Muscle of leg (tissue), 11 donors: ENCODE data around the gene GPM6B. TPM values are rescaled to one million over a fixed set of nuclear protein-coding genes. Genes with fewer than 3 reads are reported as not detected.

ENCODE experiments used
- DNase-seq: peaks from one replicate; pipeline ENCODE4 v3.0.0; 2013
- H3K27ac ChIP-seq: one replicate; pipeline ENCODE4 v1.5.1; 2013; ENCODE audit warnings: mild to moderate bottlenecking, low read length, control low read depth
- H3K27me3 ChIP-seq: one replicate; pipeline ENCODE4 v1.6.1; 2013; ENCODE audit warnings: low read length; ENCODE audit not compliant: control insufficient read depth, insufficient read depth
- H3K36me3 ChIP-seq: one replicate; pipeline ENCODE4 v1.6.1; 2013; ENCODE audit warnings: low read length; ENCODE audit not compliant: control insufficient read depth, insufficient read depth
- H3K4me1 ChIP-seq: one replicate; pipeline ENCODE4 v1.6.1; 2013; ENCODE audit warnings: low read length; ENCODE audit not compliant: control insufficient read depth, insufficient read depth
- H3K4me3 ChIP-seq: one replicate; pipeline ENCODE4 v1.5.1; 2013; ENCODE audit warnings: low read length, control low read depth
- H3K9me3 ChIP-seq: replicated peaks from 2 replicates; pipeline ENCODE4 v1.6.1; 2013; ENCODE audit warnings: low read depth, low read length; ENCODE audit not compliant: control insufficient read depth
- WGBS: methylation state at CpG from one replicate; pipeline ENCODE4 v1.1.5; 2013; ENCODE audit warnings: missing lambda C conversion rate; ENCODE audit not compliant: insufficient coverage; 5-methylcytosine and 5-hydroxymethylcytosine counted together
- polyA plus RNA-seq, 8 donors: library from polyadenylated mRNA; unstranded; fragments of 120-200 nt; gene quantifications; one replicate each; pipeline versions ENCODE4 v1.2.1 to v1.2.3, GENCODE V29; 2013; ENCODE audit warnings: inconsistent platforms in 1 of 8, low replicate concordance in 1 of 8; ENCODE audit not compliant: insufficient read length in 8 of 8, insufficient read depth in 1 of 8
- total RNA-seq: library from RNA; stranded (reverse); fragments of 120-200 nt; gene quantifications from one replicate; pipeline ENCODE4 v1.2.4, GENCODE V29; 2013

GPM6B gene
- total and polyA plus RNA-seq, 9 donors: 15.5 to 40.7 (median 18.1) TPM

DNA sequence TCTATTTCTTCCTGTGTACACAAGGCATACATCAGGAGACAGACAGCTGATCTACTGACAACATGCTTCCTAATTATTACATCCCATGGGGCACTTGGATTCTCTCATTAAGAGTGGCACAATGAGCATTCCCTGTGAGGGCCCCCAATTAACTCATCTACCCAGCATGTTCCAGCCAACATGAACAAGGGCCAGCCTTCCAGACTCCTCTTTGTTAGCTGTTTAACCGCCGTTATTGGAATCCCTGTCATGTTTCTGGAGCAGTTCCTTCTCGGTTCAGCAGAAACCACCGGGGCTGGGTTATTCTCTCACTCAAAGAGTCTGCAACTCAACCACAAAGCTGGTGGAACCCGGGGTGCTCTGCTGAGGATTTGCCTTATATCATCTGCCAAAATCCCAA is 9.9 kb upstream of the GPM6B start:
- WGBS: 85% methylated on average over 5 of the region's 5 CpGs

GRCh38 chrX:13825178-13825762 is 8.4 kb upstream of the GPM6B start:
- WGBS: 63% methylated on average over 5 of the region's 6 CpGs
- Histone ChIP-seq H3K4me1 (peaks cover 4% of the 10 kb centered on the region), H3K27me3 (peaks cover 39% of the 10 kb centered on the region), H3K4me3 (no peak overlapping the region), H3K36me3 (no peaks in the 10 kb centered on the region), H3K27ac (no peak overlapping the region), H3K9me3 (no peaks in the 10 kb centered on the region)
- DNase-seq: peak; percentile 19

More for the DNA sequence above, 9.9 kb upstream of the GPM6B start:
- no peaks in the 10 kb centered on the region for H3K36me3 ChIP-seq
- H3K4me1 ChIP-seq: peaks cover 4% of the 10 kb centered on the region
- H3K4me3 ChIP-seq: no peak overlapping the region
- DNase-seq: no peak
- no peaks in the 10 kb centered on the region for H3K9me3 ChIP-seq
- H3K27ac ChIP-seq: no peak overlapping the region
- H3K27me3 ChIP-seq: peaks cover 44% of the 10 kb centered on the region

GRCh38 chrX:13824746-13825145 is 7.9 kb upstream of the GPM6B start:
- H3K4me1 ChIP-seq: peaks cover 4% of the 10 kb centered on the region
- no peak for DNase-seq
- 67% methylated on average over 1 of the region's 6 CpGs for WGBS
- no peaks in the 10 kb centered on the region for H3K9me3 ChIP-seq
- H3K27me3 ChIP-seq: peaks cover 41% of the 10 kb centered on the region
- no peaks in the 10 kb centered on the region for H3K36me3 ChIP-seq
- no peak overlapping the region for H3K4me3 ChIP-seq
- H3K27ac ChIP-seq: no peak overlapping the region

GRCh38 chrX:13821738-13822137 is 4.8 kb upstream of the GPM6B start:
- 75% methylated on average over 3 of the region's 6 CpGs for WGBS
- H3K36me3 ChIP-seq: no peaks in the 10 kb centered on the region
- H3K27ac ChIP-seq: no peak overlapping the region
- H3K27me3 ChIP-seq: peaks cover 26% of the 10 kb centered on the region
- no peak for DNase-seq
- peaks cover 4% of the 10 kb centered on the region for H3K4me1 ChIP-seq
- no peak overlapping the region for H3K4me3 ChIP-seq
- H3K9me3 ChIP-seq: no peaks in the 10 kb centered on the region

DNA sequence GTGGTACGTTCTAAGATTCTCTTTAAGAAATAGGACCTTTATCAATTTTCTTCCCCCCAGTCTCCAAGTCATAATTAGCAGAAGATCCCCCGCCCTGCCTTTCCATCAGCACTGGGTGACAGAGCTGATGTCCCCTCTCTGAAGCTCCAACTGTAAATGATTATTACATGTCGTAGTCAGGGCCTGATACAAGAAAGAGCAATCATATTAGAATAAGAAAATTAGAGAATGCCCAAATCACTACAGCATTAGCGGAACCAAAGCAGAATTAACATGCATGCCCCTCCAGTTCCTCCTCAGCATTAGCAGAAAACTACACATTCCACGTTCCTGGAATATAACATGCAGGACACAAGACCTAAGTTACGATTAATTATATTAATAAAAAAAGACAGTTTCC is 717 bp downstream of the GPM6B start:
- no peaks in the 10 kb centered on the region for H3K36me3 ChIP-seq
- no peak overlapping the region for H3K4me3 ChIP-seq
- WGBS: no CpG with 5 or more reads among the region's 6 CpGs
- H3K27ac ChIP-seq: no peak overlapping the region
- H3K27me3 ChIP-seq: peaks cover 18% of the 10 kb centered on the region
- no peak for DNase-seq
- H3K4me1 ChIP-seq: no peaks in the 10 kb centered on the region
- H3K9me3 ChIP-seq: no peaks in the 10 kb centered on the region

DNA sequence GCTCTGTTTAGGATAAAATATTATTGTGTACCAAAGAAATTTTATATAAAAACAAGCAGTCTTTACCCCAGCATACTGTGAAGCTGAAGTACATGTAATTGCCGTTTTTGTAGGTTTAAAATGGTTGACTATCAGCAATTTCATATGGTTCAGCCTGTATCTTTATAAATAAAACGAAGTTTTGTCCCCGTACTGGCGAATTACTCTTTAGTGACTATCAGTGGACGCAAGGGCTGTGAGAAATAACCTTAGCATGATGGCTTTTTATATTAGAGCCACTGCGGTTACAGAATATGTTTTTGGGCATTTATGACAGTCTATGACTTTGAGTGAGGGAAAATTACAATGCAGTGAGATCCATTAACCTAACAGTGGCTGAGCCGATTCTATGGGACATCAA is 1.2 kb downstream of the GPM6B start:
- no peak for DNase-seq
- no peaks in the 10 kb centered on the region for H3K9me3 ChIP-seq
- peaks cover 18% of the 10 kb centered on the region for H3K27me3 ChIP-seq
- 84% methylated on average over 4 of the region's 7 CpGs for WGBS
- no peaks in the 10 kb centered on the region for H3K36me3 ChIP-seq
- no peak overlapping the region for H3K4me3 ChIP-seq
- no peak overlapping the region for H3K27ac ChIP-seq
- no peaks in the 10 kb centered on the region for H3K4me1 ChIP-seq

GRCh38 chrX:13808865-13809264 is 8.0 kb downstream of the GPM6B start:
- H3K9me3 ChIP-seq: no peaks in the 10 kb centered on the region
- no peaks in the 10 kb centered on the region for H3K36me3 ChIP-seq
- DNase-seq: no peak
- H3K27me3 ChIP-seq: peaks cover 18% of the 10 kb centered on the region
- H3K4me1 ChIP-seq: no peaks in the 10 kb centered on the region
- H3K27ac ChIP-seq: no peak overlapping the region
- no peak overlapping the region for H3K4me3 ChIP-seq

GRCh38 chrX:13808293-13808692 is 8.6 kb downstream of the GPM6B start:
- H3K27me3 ChIP-seq: peaks cover 19% of the 10 kb centered on the region
- 50% methylated on average over 2 of the region's 4 CpGs for WGBS
- H3K4me3 ChIP-seq: no peak overlapping the region

DNA sequence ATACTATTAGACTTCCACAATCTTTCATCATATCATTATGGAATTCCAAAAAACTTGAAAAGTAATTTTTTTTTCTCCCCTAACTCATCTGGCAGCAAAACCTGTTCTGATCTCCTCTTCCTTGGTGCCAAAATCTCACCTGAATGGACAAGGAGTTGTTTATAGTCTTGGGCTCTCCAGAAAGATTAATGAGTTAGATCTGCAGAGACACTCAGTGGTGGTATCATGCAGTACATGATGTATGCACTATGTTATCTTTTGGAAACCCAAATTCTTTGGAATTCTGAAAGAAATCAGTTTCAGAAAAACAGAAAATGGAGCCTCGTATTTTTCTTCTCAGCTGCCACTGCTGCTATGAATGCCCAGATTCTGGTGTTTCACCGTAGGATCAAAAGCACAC is 11.7 kb downstream of the GPM6B start:
- Histone ChIP-seq H3K27me3 (peaks cover 27% of the 10 kb centered on the region), H3K9me3 (peaks cover 1% of the 10 kb centered on the region), H3K4me1 (no peaks in the 10 kb centered on the region), H3K4me3 (no peak overlapping the region), H3K36me3 (no peaks in the 10 kb centered on the region), H3K27ac (no peak overlapping the region)
- no peak for DNase-seq
- no CpG with 5 or more reads among the region's 2 CpGs for WGBS

More at GRCh38 chrX:13808293-13808692, 8.6 kb downstream of the GPM6B start:
- Histone ChIP-seq H3K36me3 (no peaks in the 10 kb centered on the region), H3K9me3 (no peaks in the 10 kb centered on the region), H3K27ac (no peak overlapping the region), H3K4me1 (no peaks in the 10 kb centered on the region)
- DNase-seq: no peak

DNA sequence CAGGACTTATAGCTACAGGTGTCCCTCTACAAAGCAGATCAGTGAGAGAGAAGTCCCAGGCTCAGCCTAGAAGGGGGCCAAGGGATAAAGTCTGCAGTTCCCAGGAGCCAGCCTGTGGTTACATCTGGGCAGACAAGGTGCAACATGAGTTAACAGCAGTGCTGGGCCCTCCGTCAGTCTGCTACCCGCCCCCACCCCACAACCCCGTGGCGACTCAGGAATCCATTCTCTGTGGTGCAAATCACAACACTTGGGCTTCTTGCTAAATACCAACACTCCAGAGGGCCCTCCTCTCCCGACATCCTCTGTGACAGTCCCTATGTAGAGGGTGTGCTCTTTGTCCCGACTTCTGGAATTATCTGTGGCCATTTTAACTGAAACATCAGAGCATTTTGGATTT is 13.8 kb downstream of the GPM6B start:
- peaks cover 4% of the 10 kb centered on the region for H3K9me3 ChIP-seq
- H3K4me3 ChIP-seq: no peak overlapping the region
- no peak for DNase-seq
- H3K27me3 ChIP-seq: peaks cover 35% of the 10 kb centered on the region
- WGBS: 47% methylated on average over 2 of the region's 6 CpGs
- no peak overlapping the region for H3K27ac ChIP-seq
- H3K4me1 ChIP-seq: no peaks in the 10 kb centered on the region
- no peaks in the 10 kb centered on the region for H3K36me3 ChIP-seq

DNA sequence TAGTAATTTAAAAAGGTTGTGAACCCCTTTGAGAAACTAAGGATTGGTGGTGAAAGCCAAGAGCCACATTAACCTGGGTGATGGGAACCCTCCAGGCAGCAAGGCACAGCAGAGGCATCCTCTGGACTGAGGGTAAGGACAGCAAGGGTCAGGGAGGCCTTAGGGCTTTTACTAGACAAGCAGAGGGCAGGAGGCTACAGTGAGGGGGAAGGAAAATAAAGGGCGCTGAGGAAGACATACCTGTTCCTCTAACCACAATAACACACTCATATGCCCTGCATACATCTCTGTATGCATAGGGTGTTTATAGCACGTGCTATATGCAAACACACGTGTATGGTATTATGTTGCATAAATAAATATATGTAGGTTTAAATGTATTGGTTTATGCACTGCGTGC is 18.7 kb downstream of the GPM6B start:
- Histone ChIP-seq H3K4me3 (no peak overlapping the region), H3K27ac (no peak overlapping the region), H3K4me1 (no peaks in the 10 kb centered on the region), H3K36me3 (no peaks in the 10 kb centered on the region), H3K27me3 (peaks cover 32% of the 10 kb centered on the region), H3K9me3 (peaks cover 4% of the 10 kb centered on the region)
- DNase-seq: no peak
- no CpG with 5 or more reads among the region's 4 CpGs for WGBS
